Measurements from ENCODE around the gene FAM133A. TPM values are rescaled to one million over a fixed set of nuclear protein-coding genes. Genes with fewer than 3 reads are reported as not detected.

Gene FAM133A
- total RNA-seq, 1 donor from 2014 or later: not detected

DNA sequence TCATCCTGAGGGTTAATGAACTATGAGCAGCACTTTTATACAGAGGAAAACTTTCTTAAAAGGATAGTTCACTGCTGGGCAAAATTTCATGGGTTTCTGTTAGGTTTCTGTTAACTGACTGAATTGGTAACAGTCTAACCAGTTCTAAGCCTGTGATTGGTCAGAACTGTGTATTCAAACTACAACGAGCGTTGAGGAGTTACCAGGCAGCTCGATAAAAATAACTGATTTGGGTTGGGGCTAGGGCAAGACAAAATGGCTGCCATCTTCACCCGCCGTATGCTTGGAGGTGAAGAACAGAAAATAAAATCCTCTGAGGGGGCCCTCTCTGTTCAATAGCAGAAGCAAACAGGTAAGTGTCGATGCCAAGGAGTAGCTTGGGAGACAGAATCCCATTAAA, 22.0 kb downstream of the FAM133A start:
- H3K36me3 ChIP-seq: no peaks in the 10 kb centered on the region
- ATAC-seq (no peak), DNase-seq (no peak)
- no peaks in the 10 kb centered on the region for H3K27me3 ChIP-seq
- intact Hi-C loops (cut with DNase I): no loop called here
- TF ChIP-seq, protein P1, sequence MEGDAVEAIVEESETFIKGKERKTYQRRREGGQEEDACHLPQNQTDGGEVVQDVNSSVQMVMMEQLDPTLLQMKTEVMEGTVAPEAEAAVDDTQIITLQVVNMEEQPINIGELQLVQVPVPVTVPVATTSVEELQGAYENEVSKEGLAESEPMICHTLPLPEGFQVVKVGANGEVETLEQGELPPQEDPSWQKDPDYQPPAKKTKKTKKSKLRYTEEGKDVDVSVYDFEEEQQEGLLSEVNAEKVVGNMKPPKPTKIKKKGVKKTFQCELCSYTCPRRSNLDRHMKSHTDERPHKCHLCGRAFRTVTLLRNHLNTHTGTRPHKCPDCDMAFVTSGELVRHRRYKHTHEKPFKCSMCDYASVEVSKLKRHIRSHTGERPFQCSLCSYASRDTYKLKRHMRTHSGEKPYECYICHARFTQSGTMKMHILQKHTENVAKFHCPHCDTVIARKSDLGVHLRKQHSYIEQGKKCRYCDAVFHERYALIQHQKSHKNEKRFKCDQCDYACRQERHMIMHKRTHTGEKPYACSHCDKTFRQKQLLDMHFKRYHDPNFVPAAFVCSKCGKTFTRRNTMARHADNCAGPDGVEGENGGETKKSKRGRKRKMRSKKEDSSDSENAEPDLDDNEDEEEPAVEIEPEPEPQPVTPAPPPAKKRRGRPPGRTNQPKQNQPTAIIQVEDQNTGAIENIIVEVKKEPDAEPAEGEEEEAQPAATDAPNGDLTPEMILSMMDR (IDR thresholded peaks at IDR 0.05): no peak
- no peak overlapping the region for H3K27ac ChIP-seq
- no peak overlapping the region for H3K4me3 ChIP-seq
- no peaks in the 10 kb centered on the region for H3K9me3 ChIP-seq
- H3K4me1 ChIP-seq: no peaks in the 10 kb centered on the region

GRCh38 chrX:93703701-93704100, 29.7 kb downstream of the FAM133A start:
- Histone ChIP-seq H3K27me3 (no peaks in the 10 kb centered on the region), H3K9me3 (no peaks in the 10 kb centered on the region), H3K27ac (no peak overlapping the region), H3K4me1 (no peaks in the 10 kb centered on the region), H3K36me3 (no peaks in the 10 kb centered on the region), H3K4me3 (no peak overlapping the region)
- intact Hi-C loops (cut with DNase I): no loop called here
- TF ChIP-seq, protein P1 (IDR thresholded peaks at IDR 0.05): no peak
- DNase-seq (no peak), ATAC-seq (no peak)

DNA sequence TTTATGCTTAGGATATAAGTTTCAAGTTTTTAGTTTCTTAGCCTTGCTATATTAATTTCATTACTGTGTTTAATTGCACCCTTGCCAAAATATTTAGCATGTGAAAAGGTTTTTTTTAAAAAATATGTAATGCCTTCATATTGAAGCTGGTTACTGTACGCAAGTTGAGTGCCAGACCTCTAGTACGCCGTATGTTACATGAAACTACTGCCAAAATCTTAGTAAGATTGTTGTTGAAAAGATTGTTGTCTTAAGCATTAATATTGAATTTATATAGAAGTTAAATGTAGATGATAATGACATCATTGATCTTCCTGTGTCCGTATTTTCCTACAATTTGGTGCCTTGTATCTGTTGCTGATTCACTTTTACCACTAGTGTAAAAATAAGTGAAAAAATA, 37.1 kb downstream of the FAM133A start:
- intact Hi-C loops (cut with DNase I): no loop called here

GRCh38 chrX:93741811-93742210, 67.8 kb downstream of the FAM133A start:
- ATAC-seq: no peak
- Histone ChIP-seq H3K27ac (no peak overlapping the region), H3K4me3 (no peak overlapping the region), H3K9me3 (no peaks in the 10 kb centered on the region), H3K36me3 (no peaks in the 10 kb centered on the region), H3K27me3 (no peaks in the 10 kb centered on the region), H3K4me1 (no peaks in the 10 kb centered on the region)
- intact Hi-C loops (cut with DNase I): no loop called here
- no peak for DNase-seq
- TF ChIP-seq, protein P1 (IDR thresholded peaks at IDR 0.05): no peak

More for the DNA sequence above, 37.1 kb downstream of the FAM133A start:
- no peaks in the 10 kb centered on the region for H3K36me3 ChIP-seq
- H3K4me3 ChIP-seq: no peak overlapping the region
- no peaks in the 10 kb centered on the region for H3K4me1 ChIP-seq
- no peaks in the 10 kb centered on the region for H3K9me3 ChIP-seq
- no peaks in the 10 kb centered on the region for H3K27me3 ChIP-seq
- no peak for DNase-seq
- no peak overlapping the region for H3K27ac ChIP-seq
- TF ChIP-seq, protein P1 (IDR thresholded peaks at IDR 0.05): no peak
- ATAC-seq: no peak

DNA sequence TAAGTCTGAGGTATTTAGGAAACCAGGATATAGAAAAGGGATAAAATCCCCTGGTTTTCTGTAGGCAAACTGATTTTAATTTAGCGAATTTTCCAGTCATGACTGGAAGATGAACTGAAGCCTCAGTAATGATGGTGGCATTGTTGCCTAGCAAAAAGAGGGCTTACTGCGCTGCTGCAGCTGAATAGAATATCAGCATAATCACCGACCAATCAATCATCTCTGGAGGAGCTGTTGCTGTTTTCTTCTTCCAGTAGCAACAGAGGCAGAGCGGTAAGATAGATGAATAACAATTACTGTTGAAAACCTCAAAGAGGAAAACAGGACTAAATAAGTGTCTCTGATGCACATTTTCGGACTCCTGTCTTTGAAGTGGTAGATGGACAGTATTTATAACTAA, 86.2 kb downstream of the FAM133A start:
- DNase-seq (no peak), ATAC-seq (no peak)
- Histone ChIP-seq H3K27me3 (no peaks in the 10 kb centered on the region), H3K36me3 (no peaks in the 10 kb centered on the region), H3K9me3 (no peaks in the 10 kb centered on the region), H3K4me1 (no peaks in the 10 kb centered on the region), H3K4me3 (no peak overlapping the region), H3K27ac (no peak overlapping the region)
- TF ChIP-seq, protein P1 (IDR thresholded peaks at IDR 0.05): no peak
- intact Hi-C loops (cut with DNase I): no loop called here

Other genes with a start within 250 kb of the FAM133A start
- gene NAP1L3, start 628 bp upstream of the FAM133A start, total RNA-seq: 1.2 TPM